Endothelial cell of umbilical vein (primary cell): ENCODE data around the gene RAN. TPM values are rescaled to one million over a fixed set of nuclear protein-coding genes. Genes with fewer than 3 reads are reported as not detected.

Source experiments
- BruUV-seq: library from RNA; stranded (reverse); fragments of 400-500 nt; replicated peaks from 2 replicates; lab custom pipeline; 2021; lab: Mats Ljungman, UMichigan
- CTCF ChIA-PET: fragments of 300-600, 350-600 bp; sonication (Branson Sonifier 250); formaldehyde crosslinking; loops from one replicate; lab custom pipeline; 2021; ENCODE audit warnings: antibody characterized with exemption, inconsistent platforms; lab: Charles Lee
- POLR2A ChIA-PET: fragments of 300-600, 350-600 bp; sonication (Branson Sonifier 250); formaldehyde crosslinking; loops from one replicate; lab custom pipeline; 2021; ENCODE audit warnings: antibody characterized with exemption, inconsistent platforms; lab: Charles Lee
- DNase-seq: peaks from one replicate; pipeline ENCODE4 v3.0.0-alpha.2; 2011; ENCODE audit warnings: low read depth, low spot score
- FAIRE-seq: peaks from 2 replicates; lab custom pipeline; 2011; peaks lifted over from hg19 to GRCh38; lab: Jason Lieb, UNC
- H2AFZ ChIP-seq: 2 replicates; pipeline ENCODE4 v1.6.0; 2012; ENCODE audit warnings: low read depth, low read length, control low read depth, inconsistent platforms
- H3K27ac ChIP-seq: 2 replicates; pipeline ENCODE4 v1.5.1; 2011; ENCODE audit warnings: low read depth, mild to moderate bottlenecking, control low read depth, low read length, moderate library complexity; ENCODE audit not compliant: insufficient read depth
- H3K27me3 ChIP-seq, 2 experiments: 2 replicates each; pipeline versions ENCODE4 v1.6.0 to v1.6.1; 2011; ENCODE audit warnings: low read length in 2 of 2, mixed read lengths in 1 of 2; ENCODE audit not compliant: control insufficient read depth in 2 of 2, insufficient read depth in 2 of 2
- H3K36me3 ChIP-seq, 2 experiments: 2 replicates in 1 of 2; 3 replicates in 1 of 2; pipeline ENCODE4 v1.5.1; 2011; ENCODE audit warnings: low read length in 2 of 2, mild to moderate bottlenecking in 1 of 2, moderate library complexity in 1 of 2; ENCODE audit not compliant: control insufficient read depth in 2 of 2, insufficient read depth in 2 of 2; ENCODE audit errors: extremely low read depth in 1 of 2
- H3K4me1 ChIP-seq: 3 replicates; pipeline ENCODE4 v1.5.1; 2011; ENCODE audit warnings: mild to moderate bottlenecking, low read length; ENCODE audit not compliant: control insufficient read depth, insufficient read depth; ENCODE audit errors: extremely low read depth
- H3K4me2 ChIP-seq: 2 replicates; pipeline ENCODE4 v1.6.1; 2011; ENCODE audit warnings: low read length, control low read depth, mixed read lengths; ENCODE audit not compliant: insufficient read depth
- H3K4me3 ChIP-seq, 3 experiments: fragments of 200-600 bp in 1 of 3; sonication (generic), shearing (Covaris generic) in 1 of 3; replicated peaks in 1 of 3; 2 replicates each; pipeline ENCODE4 v1.5.1; 2011 to 2016; ENCODE audit warnings: control low read depth in 3 of 3, low read length in 3 of 3, mild to moderate bottlenecking in 2 of 3, inconsistent platforms in 1 of 3, low read depth in 1 of 3, moderate library complexity in 1 of 3; ENCODE audit not compliant: insufficient read depth in 1 of 3
- H3K79me2 ChIP-seq: 2 replicates; pipeline ENCODE4 v1.6.0; 2012; ENCODE audit warnings: low read length, inconsistent platforms; ENCODE audit not compliant: control insufficient read depth, insufficient read depth
- H3K9ac ChIP-seq: replicated peaks from 2 replicates; pipeline ENCODE3; 2011; ENCODE audit warnings: low read length, control low read depth; ENCODE audit not compliant: insufficient read depth; ENCODE audit errors: extremely low read depth
- H3K9me1 ChIP-seq: replicated peaks from 3 replicates; pipeline ENCODE4 v1.6.0; 2011; ENCODE audit warnings: mild to moderate bottlenecking, low read length; ENCODE audit not compliant: control insufficient read depth, insufficient read depth; ENCODE audit errors: extremely low read depth
- H3K9me3 ChIP-seq: replicated peaks from 2 replicates; pipeline ENCODE4 v1.5.1; 2012; ENCODE audit warnings: low read length, inconsistent platforms; ENCODE audit not compliant: control insufficient read depth, insufficient read depth
- H4K20me1 ChIP-seq: replicated peaks from 2 replicates; pipeline ENCODE3; 2011; ENCODE audit warnings: mild to moderate bottlenecking, low read length; ENCODE audit not compliant: control insufficient read depth, insufficient read depth; ENCODE audit errors: extremely low read depth
- EZH2 ChIP-seq: IDR thresholded peaks from 2 replicates; pipeline ENCODE4 v1.6.1; 2012; ENCODE audit warnings: borderline replicate concordance, low read depth, mild to moderate bottlenecking, moderate library complexity, low read length, inconsistent platforms; ENCODE audit not compliant: severe bottlenecking
- FOS ChIP-seq: IDR thresholded peaks from 2 replicates; pipeline ENCODE4 v1.6.1; 2011; ENCODE audit warnings: mild to moderate bottlenecking, low read length, moderate library complexity, borderline replicate concordance; ENCODE audit not compliant: insufficient read depth
- GATA2 ChIP-seq: IDR thresholded peaks from 2 replicates; pipeline ENCODE4 v1.7.0; 2011; ENCODE audit warnings: low read depth, mild to moderate bottlenecking, moderate library complexity, mixed read lengths, low read length; ENCODE audit not compliant: insufficient read length, insufficient read depth
- JUN ChIP-seq: IDR thresholded peaks from 2 replicates; pipeline ENCODE4 v1.6.1; 2011; ENCODE audit warnings: borderline replicate concordance, low read depth; ENCODE audit not compliant: insufficient read length, insufficient read depth
- MYC ChIP-seq: IDR thresholded peaks from one replicate; pipeline ENCODE4 v1.6.1; 2011; ENCODE audit warnings: mild to moderate bottlenecking, low read depth, low read length
- POLR2A ChIP-seq: IDR thresholded peaks from 2 replicates; pipeline ENCODE4 v1.6.1; 2012; ENCODE audit warnings: low read depth, mild to moderate bottlenecking, control low read depth, low read length
- POLR2AphosphoS5 ChIP-seq: IDR thresholded peaks from 2 replicates; pipeline ENCODE4 v1.6.1; 2012; ENCODE audit warnings: low read depth, mild to moderate bottlenecking, control low read depth, low read length, moderate library complexity; ENCODE audit not compliant: insufficient read depth
- dilution Hi-C: fragments of 300-500 bp; cut with MboI; formaldehyde crosslinking; loops from one replicate; pipeline ENCODE4 v1.15.0; 2019; ENCODE audit warnings: low sequenced_read_pairs; ENCODE audit not compliant: extremely low pct_ligation_motif_present
- intact Hi-C: fragments of 100-400 bp; cut with micrococcal nuclease; formaldehyde crosslinking; loops from one replicate; pipeline ENCODE4 v1.10.0; 2022
- polyA plus RNA-seq, 4 experiments: library from polyadenylated mRNA; depleted of rRNA in 3 of 4; stranded (reverse) in 3 of 4; unstranded in 1 of 4; fragments of >200 nt; gene quantifications; 2 replicates each; pipeline versions ENCODE4 v1.2.1 to v1.2.3, GENCODE V29; 2011 to 2012; ENCODE audit warnings: missing spikeins in 1 of 4
- total RNA-seq: library from RNA; stranded (reverse); gene quantifications from 2 replicates; pipeline ENCODE4 v1.2.3, GENCODE V29; 2021
- TF ChIP-seq, protein P1 (sequence below): IDR thresholded peaks from 2 replicates; pipeline ENCODE4 v1.6.1; 2011; ENCODE audit not compliant: insufficient read depth, insufficient read length
- TF ChIP-seq, protein P2 (sequence below), 2 donors: IDR thresholded peaks; 1 replicate in 1 of 2; 2 replicates in 1 of 2; pipeline ENCODE4 v1.5.1; 2011; ENCODE audit warnings: low read length in 2 of 2, mild to moderate bottlenecking in 2 of 2, moderate library complexity in 2 of 2, control low read depth in 1 of 2, inconsistent platforms in 1 of 2, low read depth in 1 of 2; ENCODE audit not compliant: insufficient read depth in 1 of 2; ENCODE audit errors: extremely low read depth in 1 of 2

The RAN gene
- total and polyA plus RNA-seq, 2 donors (not counting 3 experiments of a cell fraction or from before 2014, with no cell fraction given), result 1,075 to 1,205 TPM

DNA sequence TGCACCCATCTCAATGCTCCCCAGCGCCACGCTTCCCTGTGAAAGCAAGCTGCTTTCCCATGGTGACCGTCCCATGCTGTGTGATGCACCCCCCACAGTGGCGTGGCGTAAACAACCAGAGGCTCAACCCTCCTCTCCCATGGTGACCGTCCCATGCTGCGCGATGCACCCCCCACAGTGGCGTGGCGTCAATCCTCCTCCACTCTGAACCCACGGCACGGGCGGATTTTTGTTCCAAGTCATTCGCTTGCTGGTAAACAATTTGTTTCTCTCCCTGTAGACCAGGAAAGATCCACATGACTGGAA, 41.7 kb upstream of the RAN start:
- DNase-seq (no peak), FAIRE-seq (no peak)
- no peak overlapping the region for H3K27ac ChIP-seq
- no peak overlapping the region for H2AFZ ChIP-seq
- intact Hi-C loops (no loop called here), dilution Hi-C loops (no loop called here)
- no peaks in the 10 kb centered on the region for H3K9me3 ChIP-seq
- H3K4me3 ChIP-seq, result no peak overlapping the region
- TF ChIP-seq GATA2, result no peak
- TF ChIP-seq, protein P1, sequence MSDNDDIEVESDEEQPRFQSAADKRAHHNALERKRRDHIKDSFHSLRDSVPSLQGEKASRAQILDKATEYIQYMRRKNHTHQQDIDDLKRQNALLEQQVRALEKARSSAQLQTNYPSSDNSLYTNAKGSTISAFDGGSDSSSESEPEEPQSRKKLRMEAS, result no peak
- TF ChIP-seq JUN, result no peak
- TF ChIP-seq MYC, result no peak
- TF ChIP-seq POLR2AphosphoS5, result no peak
- no peak for TF ChIP-seq POLR2A
- TF ChIP-seq, protein P2, sequence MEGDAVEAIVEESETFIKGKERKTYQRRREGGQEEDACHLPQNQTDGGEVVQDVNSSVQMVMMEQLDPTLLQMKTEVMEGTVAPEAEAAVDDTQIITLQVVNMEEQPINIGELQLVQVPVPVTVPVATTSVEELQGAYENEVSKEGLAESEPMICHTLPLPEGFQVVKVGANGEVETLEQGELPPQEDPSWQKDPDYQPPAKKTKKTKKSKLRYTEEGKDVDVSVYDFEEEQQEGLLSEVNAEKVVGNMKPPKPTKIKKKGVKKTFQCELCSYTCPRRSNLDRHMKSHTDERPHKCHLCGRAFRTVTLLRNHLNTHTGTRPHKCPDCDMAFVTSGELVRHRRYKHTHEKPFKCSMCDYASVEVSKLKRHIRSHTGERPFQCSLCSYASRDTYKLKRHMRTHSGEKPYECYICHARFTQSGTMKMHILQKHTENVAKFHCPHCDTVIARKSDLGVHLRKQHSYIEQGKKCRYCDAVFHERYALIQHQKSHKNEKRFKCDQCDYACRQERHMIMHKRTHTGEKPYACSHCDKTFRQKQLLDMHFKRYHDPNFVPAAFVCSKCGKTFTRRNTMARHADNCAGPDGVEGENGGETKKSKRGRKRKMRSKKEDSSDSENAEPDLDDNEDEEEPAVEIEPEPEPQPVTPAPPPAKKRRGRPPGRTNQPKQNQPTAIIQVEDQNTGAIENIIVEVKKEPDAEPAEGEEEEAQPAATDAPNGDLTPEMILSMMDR (IDR thresholded peaks at IDR 0.05; ENCODE audit: extremely low read depth in 1 of 2, insufficient read depth in 1 of 2, low read depth in 1 of 2, low read length in 2 of 2), result no peak
- no peak for TF ChIP-seq FOS
- no peak for TF ChIP-seq EZH2
- H3K4me2 ChIP-seq, result no peak overlapping the region
- H3K27me3 ChIP-seq, result no peaks in the 10 kb centered on the region
- no peaks in the 10 kb centered on the region for H3K36me3 ChIP-seq
- POLR2A ChIA-PET, result no interaction called here
- H4K20me1 ChIP-seq, result no peaks in the 10 kb centered on the region
- H3K9ac ChIP-seq, result no peak overlapping the region
- peaks cover 57% of the 10 kb centered on the region for H3K79me2 ChIP-seq
- CTCF ChIA-PET, result no interaction called here
- BruUV-seq, result no TSS peak
- H3K4me1 ChIP-seq, result no peaks in the 10 kb centered on the region
- no peaks in the 10 kb centered on the region for H3K9me1 ChIP-seq
